ENCODE results near the gene FBXL19. TPM values are rescaled to one million over a fixed set of nuclear protein-coding genes. Genes with fewer than 3 reads are reported as not detected.
A peak's percentile ranks its signal among the peaks of the same experiment; 100 is the strongest.

FBXL19 gene
- total and polyA plus RNA-seq, 9 of the 15 experiments (the other 6 are each of a cell fraction or from before 2014, with no cell fraction given): 0.13 to 48.0 (median 13.5) TPM; not detected in 1

DNA sequence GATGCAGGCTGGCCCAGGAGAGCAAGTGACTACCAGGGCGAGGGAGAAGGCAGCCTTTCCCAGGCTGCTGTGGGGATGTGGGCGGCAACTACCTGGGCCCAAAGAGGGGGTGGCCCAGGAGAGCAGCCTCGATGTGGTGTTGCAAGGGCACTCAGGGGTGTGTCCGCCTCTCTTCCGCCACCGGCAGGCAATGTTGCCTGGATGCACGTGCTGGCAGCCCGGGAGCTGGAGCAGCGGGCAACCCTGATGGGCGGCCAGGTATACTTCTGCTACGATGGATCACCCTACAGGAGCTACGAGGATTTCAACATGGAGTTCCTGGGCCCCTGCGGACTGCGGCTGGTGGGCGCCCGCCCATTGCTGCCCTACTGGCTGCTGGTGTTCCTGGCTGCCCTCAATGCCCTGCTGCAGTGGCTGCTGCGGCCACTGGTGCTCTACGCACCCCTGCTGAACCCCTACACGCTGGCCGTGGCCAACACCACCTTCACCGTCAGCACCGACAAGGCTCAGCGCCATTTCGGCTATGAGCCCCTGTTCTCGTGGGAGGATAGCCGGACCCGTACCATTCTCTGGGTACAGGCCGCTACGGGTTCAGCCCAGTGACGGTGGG, 64.3 kb downstream of the FBXL19 start:
- Histone ChIP-seq H3K9me1 (ENCODE audit: control insufficient read depth, insufficient read depth, low read length) (peaks cover 2% of the 10 kb centered on the region), H3K79me2 (ENCODE audit: control insufficient read depth, insufficient read depth, low read length) (peaks cover 15% of the 10 kb centered on the region), H3K4me2 (ENCODE audit: insufficient read depth, low read length) (no peak overlapping the region), H3K4me3 (no peak overlapping the region), H3K36me3 (ENCODE audit: control insufficient read depth, insufficient read depth, low read length) (peaks cover 41% of the 10 kb centered on the region; the same call in 1 of the 3 replicates), H3K4me1 (replicated peaks in 1 of 2; ENCODE audit: control insufficient read depth in 2 of 2, insufficient read depth in 2 of 2, low read length in 2 of 2) (peaks cover 15 to 74% of the 10 kb centered on the region in 2 experiments), H3K9ac (ENCODE audit: insufficient read depth in 1 of 2, low read depth in 2 of 2, low read length in 2 of 2) (peak overlapping the region in 1 of 2 experiments; percentile 18; a peak in 1 of 4 replicates), H3K27ac (ENCODE audit: extremely low read depth, low read depth, low read length) (no peak overlapping the region), H4K20me1 (replicated peaks; ENCODE audit: control insufficient read depth, insufficient read depth, low read length) (no peaks in the 10 kb centered on the region; the same call in none of the 2 replicates), H3K27me3 (ENCODE audit: control insufficient read depth in 2 of 2, insufficient read depth in 2 of 2, low read length in 2 of 2) (no peaks in the 10 kb centered on the region), H2AFZ (ENCODE audit: low read depth, low read length) (no peak overlapping the region), H3K9me3 (replicated peaks; ENCODE audit: control insufficient read depth, insufficient read depth, low read depth, low read length) (no peaks in the 10 kb centered on the region)
- CTCF ChIA-PET (ENCODE audit: low intra/inter-chr PET ratio): no interaction called here
- FAIRE-seq (no peak), ATAC-seq (no peak), DNase-seq (ENCODE audit: extremely low read depth in 1 of 4, low spot score in 3 of 4) (no peak)
- TF ChIP-seq POLR2G (IDR thresholded peaks at IDR 0.05; ENCODE audit: low read depth, low read length): peak; percentile 18; the same call in 1 of the 2 replicates
- no peak for TF ChIP-seq YBX1 (IDR thresholded peaks at IDR 0.05)
- peak; percentile 47; the same call in 1 of the 2 replicates for TF ChIP-seq RBFOX2 (IDR thresholded peaks at IDR 0.05; ENCODE audit: low read depth, low read length)
- no TSS peak for BruUV-seq (replicated peaks)
- in situ Hi-C loops (cut with MboI): loop anchor here (10.0 to 25.0 kb wide), 2 partner anchors 307 to 450 kb away; partner anchors contain the start of genes COX6A2 and ZNF843
- intact Hi-C loops (cut with micrococcal nuclease): loop anchor here (10.0 kb wide), 2 partner anchors 157 to 307 kb away; no protein-coding TSS in a partner anchor
- POLR2A ChIA-PET: interaction anchor here (0.7 to 1.0 kb wide), 3 partner anchors 10 to 461 kb away, joined by 3 read pairs; no protein-coding TSS in a partner anchor
- 95% methylated on average over 22 of the region's 30 CpGs for WGBS (ENCODE audit: insufficient coverage, low coverage, missing lambda C conversion rate)

DNA sequence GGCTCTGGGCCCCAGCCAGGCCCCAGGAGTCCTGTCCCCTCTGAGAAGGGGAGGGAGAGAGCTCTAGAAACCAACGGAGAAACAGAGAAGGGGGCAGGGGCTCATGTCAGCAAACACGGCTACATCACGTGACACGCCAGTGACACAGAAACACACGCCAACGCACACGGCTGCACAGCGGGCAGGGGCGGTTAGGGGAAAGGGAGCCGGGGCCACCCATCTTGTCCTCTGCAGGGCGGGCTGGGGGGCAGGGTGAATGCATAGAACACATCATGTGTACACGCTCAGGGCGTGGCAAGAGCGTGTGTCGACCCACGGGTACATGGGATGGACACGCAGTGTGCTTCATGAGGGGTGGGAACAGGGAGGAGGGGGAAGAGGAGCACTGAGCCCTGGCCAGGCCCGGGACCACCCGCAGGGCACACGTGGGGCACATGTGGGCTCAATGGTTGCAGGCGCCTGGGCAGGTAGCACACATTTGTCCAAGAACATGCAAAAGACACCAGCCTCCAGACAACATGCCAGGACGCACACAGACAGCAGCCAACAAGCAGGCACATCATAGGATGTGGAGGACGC, 66.2 kb downstream of the FBXL19 start:
- in situ Hi-C loops (cut with MboI) (loop anchor here (10.0 to 25.0 kb wide), 3 partner anchors 305 to 448 kb away; partner anchors contain the start of genes COX6A2 and ZNF843), intact Hi-C loops (cut with micrococcal nuclease) (loop anchor here (5.0 to 10.0 kb wide), 4 partner anchors 43 to 305 kb away; partner anchors contain the start of genes STX4, ZNF646 and ZNF668)
- H3K9ac ChIP-seq (ENCODE audit: insufficient read depth in 1 of 2, low read depth in 2 of 2, low read length in 2 of 2): no peak overlapping the region
- no peak for FAIRE-seq
- peaks cover 15% of the 10 kb centered on the region for H3K79me2 ChIP-seq (ENCODE audit: control insufficient read depth, insufficient read depth, low read length)
- H3K36me3 ChIP-seq (ENCODE audit: control insufficient read depth, insufficient read depth, low read length): peaks cover 22% of the 10 kb centered on the region; the same call in 1 of the 3 replicates
- no peaks in the 10 kb centered on the region for H3K9me1 ChIP-seq (ENCODE audit: control insufficient read depth, insufficient read depth, low read length)
- H3K27ac ChIP-seq (ENCODE audit: extremely low read depth, low read depth, low read length): no peak overlapping the region
- no peaks in the 10 kb centered on the region for H3K27me3 ChIP-seq (ENCODE audit: control insufficient read depth in 2 of 2, insufficient read depth in 2 of 2, low read length in 2 of 2)
- no TSS peak for BruUV-seq (replicated peaks)
- H3K9me3 ChIP-seq (replicated peaks; ENCODE audit: control insufficient read depth, insufficient read depth, low read depth, low read length): no peaks in the 10 kb centered on the region
- WGBS (ENCODE audit: insufficient coverage, low coverage, missing lambda C conversion rate): 65% methylated on average over 7 of the region's 23 CpGs
- POLR2A ChIA-PET: interaction anchor here (1.0 kb wide), 1 partner anchor 239 kb away, joined by 6 read pairs; no protein-coding TSS in a partner anchor
- H4K20me1 ChIP-seq (replicated peaks; ENCODE audit: control insufficient read depth, insufficient read depth, low read length): no peaks in the 10 kb centered on the region
- ATAC-seq: no peak
- no peak overlapping the region for H2AFZ ChIP-seq (ENCODE audit: low read depth, low read length)
- CTCF ChIA-PET (ENCODE audit: low intra/inter-chr PET ratio): no interaction called here
- peaks cover 24 to 66% of the 10 kb centered on the region in 2 experiments for H3K4me1 ChIP-seq (replicated peaks in 1 of 2; ENCODE audit: control insufficient read depth in 2 of 2, insufficient read depth in 2 of 2, low read length in 2 of 2)
- no peak overlapping the region for H3K4me2 ChIP-seq (ENCODE audit: insufficient read depth, low read length)
- DNase-seq (ENCODE audit: extremely low read depth in 1 of 4, low spot score in 3 of 4): no peak
- H3K4me3 ChIP-seq: no peak overlapping the region
- TF ChIP-seq CC2D1A (IDR thresholded peaks at IDR 0.05): no peak
- peak; percentile 67 for TF ChIP-seq POLR2G (IDR thresholded peaks at IDR 0.05; ENCODE audit: low read depth, low read length)
- TF ChIP-seq, protein P1, sequence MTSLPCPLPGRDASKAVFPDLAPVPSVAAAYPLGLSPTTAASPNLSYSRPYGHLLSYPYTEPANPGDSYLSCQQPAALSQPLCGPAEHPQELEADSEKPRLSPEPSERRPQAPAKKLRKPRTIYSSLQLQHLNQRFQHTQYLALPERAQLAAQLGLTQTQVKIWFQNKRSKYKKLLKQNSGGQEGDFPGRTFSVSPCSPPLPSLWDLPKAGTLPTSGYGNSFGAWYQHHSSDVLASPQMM (CRISPR knock-in tag; IDR thresholded peaks at IDR 0.05): no peak
- no peak for TF ChIP-seq ADNP (tag; IDR thresholded peaks at IDR 0.05)
- TF ChIP-seq, protein P2, sequence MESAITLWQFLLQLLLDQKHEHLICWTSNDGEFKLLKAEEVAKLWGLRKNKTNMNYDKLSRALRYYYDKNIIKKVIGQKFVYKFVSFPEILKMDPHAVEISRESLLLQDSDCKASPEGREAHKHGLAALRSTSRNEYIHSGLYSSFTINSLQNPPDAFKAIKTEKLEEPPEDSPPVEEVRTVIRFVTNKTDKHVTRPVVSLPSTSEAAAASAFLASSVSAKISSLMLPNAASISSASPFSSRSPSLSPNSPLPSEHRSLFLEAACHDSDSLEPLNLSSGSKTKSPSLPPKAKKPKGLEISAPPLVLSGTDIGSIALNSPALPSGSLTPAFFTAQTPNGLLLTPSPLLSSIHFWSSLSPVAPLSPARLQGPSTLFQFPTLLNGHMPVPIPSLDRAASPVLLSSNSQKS (CRISPR knock-in tag; IDR thresholded peaks at IDR 0.05): no peak
- no peak for TF ChIP-seq KDM1A (IDR thresholded peaks at IDR 0.05)
- TF ChIP-seq SMARCC2 (IDR thresholded peaks at IDR 0.05; ENCODE audit: low read depth): no peak
- 0 out of 2 replicates have a peak, but pooled peaks have one; percentile 29 for TF ChIP-seq RBFOX2 (IDR thresholded peaks at IDR 0.05; ENCODE audit: low read depth, low read length)
- TF ChIP-seq XRCC4 (IDR thresholded peaks at IDR 0.05; ENCODE audit: extremely low read depth, insufficient read depth, insufficient read length): no peak
- TF ChIP-seq U2AF1 (optimal IDR thresholded peaks at IDR 0.05; ENCODE audit: low read depth, low read length): no peak
- no peak for TF ChIP-seq SP2 (IDR thresholded peaks at IDR 0.05; ENCODE audit: extremely low read depth, low read depth, low read length, poor library complexity, severe bottlenecking)

Measured in K562 (cell line).